Omental fat pad (tissue), 4 donors: ENCODE measurements around the gene TANC1. TPM values are rescaled to one million over a fixed set of nuclear protein-coding genes. Genes with fewer than 3 reads are reported as not detected.

Experiments
- ATAC-seq: fragments of 150-250 bp; one replicate; pipeline ENCODE4 v1.9.1; 2016; ENCODE audit warnings: mild to moderate bottlenecking, moderate library complexity; ENCODE audit not compliant: low FRiP score
- DNase-seq: peaks from one replicate; pipeline ENCODE4 v3.0.0-alpha.2; 2019; ENCODE audit warnings: low spot score
- total RNA-seq, 4 donors: library from RNA; depleted of rRNA; stranded (reverse); fragments of >200 nt; gene quantifications; one replicate each; pipeline ENCODE4 v1.1.0, GENCODE V29; 2016
- TF ChIP-seq, protein P1 (sequence below), 3 donors: fragments of 450-650 bp; IDR thresholded peaks; one replicate each; pipeline ENCODE4 v1.5.1; 2016 to 2017; ENCODE audit warnings: antibody characterized with exemption in 3 of 3, mild to moderate bottlenecking in 3 of 3, moderate library complexity in 2 of 3

The TANC1 gene
- total RNA-seq, 4 donors from 2014 or later = 26.4 to 72.5 (median 34.9) TPM

DNA sequence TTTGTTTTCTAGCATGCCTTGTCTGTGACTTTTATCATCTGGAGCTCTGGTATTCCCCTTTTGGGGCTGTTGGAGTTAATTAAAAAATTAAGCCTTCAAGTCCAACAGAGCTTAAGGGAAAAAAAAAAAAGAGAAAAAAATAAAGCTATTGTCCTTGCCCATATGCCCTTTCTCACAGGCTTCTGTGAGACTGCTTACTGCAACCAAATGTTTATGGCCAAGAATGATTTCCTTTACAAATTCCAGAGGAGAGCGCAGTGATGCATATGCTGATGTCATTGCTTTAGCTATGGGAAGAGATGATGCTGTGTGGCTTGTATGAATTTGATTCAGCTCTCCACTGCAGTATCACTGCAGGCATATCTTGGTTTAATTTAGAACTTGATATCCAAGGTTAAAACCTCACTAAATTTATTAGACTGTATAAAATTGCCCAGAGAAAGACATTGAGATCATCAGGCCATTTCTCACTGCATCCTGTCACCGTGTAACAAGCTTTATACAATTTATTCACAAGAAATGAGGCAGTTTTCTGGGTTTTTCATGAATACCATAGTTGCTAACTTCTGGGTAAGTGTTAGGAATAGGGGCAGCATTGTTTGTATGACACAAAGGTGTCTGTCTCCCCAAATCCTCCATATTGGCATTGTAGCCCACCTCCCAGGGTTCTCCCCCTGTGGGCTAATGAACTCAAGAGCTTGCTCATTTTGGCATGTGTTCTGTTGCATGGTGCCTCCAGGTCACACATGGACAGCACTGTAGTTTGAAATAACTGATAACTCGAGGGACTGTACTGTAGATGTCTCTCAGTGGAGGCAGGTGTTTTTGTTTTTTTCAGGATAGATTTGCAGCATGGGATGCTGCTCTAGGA lies 85.0 kb downstream of the TANC1 start:
- DNase-seq (no peak), ATAC-seq (no peak)
- TF ChIP-seq, protein P1, sequence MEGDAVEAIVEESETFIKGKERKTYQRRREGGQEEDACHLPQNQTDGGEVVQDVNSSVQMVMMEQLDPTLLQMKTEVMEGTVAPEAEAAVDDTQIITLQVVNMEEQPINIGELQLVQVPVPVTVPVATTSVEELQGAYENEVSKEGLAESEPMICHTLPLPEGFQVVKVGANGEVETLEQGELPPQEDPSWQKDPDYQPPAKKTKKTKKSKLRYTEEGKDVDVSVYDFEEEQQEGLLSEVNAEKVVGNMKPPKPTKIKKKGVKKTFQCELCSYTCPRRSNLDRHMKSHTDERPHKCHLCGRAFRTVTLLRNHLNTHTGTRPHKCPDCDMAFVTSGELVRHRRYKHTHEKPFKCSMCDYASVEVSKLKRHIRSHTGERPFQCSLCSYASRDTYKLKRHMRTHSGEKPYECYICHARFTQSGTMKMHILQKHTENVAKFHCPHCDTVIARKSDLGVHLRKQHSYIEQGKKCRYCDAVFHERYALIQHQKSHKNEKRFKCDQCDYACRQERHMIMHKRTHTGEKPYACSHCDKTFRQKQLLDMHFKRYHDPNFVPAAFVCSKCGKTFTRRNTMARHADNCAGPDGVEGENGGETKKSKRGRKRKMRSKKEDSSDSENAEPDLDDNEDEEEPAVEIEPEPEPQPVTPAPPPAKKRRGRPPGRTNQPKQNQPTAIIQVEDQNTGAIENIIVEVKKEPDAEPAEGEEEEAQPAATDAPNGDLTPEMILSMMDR (IDR thresholded peaks at IDR 0.05) = no peak

DNA sequence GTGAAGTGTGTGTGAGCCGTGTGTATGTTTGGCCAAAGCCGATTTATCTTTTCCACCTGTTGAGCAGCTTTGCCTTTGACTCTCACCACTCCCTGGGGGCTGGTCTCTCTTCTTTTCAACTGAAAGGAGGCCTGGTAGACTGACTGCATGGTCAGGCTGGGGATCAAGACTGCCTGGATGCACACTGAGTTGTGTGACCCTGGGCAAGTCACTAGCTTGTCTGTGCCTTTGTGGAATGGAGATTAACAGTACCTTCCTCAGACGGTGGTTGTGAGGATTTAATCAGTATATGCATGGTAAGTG lies 85.5 kb downstream of the TANC1 start:
- DNase-seq (no peak), ATAC-seq (no peak)
- TF ChIP-seq, protein P1 (IDR thresholded peaks at IDR 0.05) = no peak

DNA sequence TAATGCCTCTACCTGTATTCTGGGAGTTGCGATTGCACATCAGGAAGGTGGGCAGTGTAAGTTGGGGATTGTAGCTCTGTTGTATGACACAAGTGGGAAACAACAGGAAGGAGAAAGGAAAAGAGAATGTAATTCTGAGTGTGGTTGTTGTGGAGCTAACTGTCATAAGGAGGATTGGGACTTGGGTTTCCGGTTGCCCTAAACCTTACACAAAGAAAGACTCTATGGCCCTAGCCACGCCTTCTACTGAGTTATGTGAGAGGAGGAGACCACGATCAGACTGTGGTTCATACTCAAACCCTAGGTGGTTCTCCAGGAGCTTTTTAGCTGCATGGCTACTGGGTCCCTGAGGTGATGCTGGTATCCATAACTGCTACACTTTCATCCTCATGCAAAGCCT lies 86.5 kb downstream of the TANC1 start:
- DNase-seq (no peak), ATAC-seq (no peak)
- TF ChIP-seq, protein P1 (IDR thresholded peaks at IDR 0.05) = no peak

DNA sequence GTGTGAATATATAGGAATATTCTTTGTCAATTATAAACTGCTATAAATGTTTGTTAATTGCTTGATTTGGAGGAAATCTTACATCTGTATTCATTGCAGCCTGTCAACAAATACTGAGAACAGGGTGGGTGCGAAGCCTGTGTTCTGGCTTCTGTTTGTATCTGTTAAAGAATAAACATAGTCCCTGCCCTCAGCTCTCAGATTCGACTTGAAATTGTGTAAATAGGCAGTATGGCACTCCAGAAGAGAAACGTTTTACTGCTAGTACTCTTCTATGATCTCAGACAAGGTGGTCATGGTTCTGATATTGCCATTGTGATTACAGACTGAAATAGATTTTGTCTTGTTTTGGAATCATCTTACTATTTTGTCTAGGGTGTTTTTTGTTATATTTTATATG lies 92.1 kb downstream of the TANC1 start:
- TF ChIP-seq, protein P1 (IDR thresholded peaks at IDR 0.05) = no peak
- ATAC-seq = no peak
- no peak for DNase-seq

DNA sequence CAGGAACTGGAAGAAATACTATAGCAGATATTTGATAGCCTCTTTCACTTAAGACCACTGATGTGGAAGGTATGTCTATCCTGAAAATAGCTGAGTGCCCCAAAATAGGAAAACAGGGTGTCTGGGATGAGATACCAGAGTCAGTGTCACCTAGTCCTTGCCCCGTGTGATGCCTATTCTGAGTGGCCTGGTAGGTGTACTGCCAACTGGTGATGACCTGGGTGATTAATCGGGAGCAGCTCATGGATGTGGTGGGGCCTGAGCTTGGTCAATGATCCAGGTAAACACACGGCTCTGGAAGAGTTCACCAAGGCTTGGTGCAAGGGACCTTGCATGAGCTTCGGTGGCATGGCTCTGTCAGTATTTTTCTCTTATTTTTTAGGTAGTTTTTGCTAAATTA lies 95.2 kb downstream of the TANC1 start:
- ATAC-seq (no peak), DNase-seq (no peak)
- TF ChIP-seq, protein P1 (IDR thresholded peaks at IDR 0.05) = no peak

DNA sequence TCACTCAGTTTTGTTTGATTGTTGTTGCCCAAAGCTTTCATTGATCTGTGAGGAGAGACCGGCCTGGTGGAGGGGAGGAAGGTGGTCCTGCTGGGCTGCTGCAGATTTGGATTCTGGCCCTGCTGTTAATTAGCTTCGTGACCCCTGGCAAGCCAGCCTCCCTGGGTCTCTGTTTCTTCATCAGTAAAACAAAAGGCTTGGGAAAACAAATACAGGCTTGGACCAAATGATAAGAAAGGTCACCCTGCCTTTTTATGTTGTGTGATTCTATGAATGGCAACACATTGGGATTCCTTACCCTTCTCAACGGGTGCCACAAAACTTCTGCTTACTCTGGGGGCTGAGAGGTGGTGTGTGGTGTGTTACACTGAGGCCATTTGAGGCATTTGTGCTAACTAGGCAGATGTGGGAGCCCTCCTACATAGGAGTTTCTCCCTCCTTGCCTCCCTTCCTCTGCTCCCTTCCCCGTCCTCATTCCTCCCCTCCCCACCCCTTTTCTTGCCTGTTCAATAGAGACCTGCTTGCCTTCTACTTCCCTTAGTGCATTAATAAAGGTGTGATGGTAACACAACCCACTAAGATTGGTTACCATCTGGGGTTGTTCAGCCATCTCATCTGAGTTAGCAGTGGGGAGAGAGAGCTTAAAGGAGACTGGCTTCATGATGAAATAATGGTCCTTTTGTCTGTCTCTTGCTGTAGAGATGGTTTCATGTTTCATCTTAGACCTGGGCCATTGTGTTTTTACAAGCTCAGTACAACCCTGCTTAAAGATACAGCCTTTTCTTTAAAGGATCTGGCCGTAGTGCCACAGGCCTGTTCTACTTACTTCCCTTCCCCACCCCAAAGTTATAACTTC lies 96.2 kb downstream of the TANC1 start:
- no peak for DNase-seq
- TF ChIP-seq, protein P1 (IDR thresholded peaks at IDR 0.05) = no peak
- peak; percentile 13 for ATAC-seq
